ENCODE data around the gene KLK8. TPM values are rescaled to one million over a fixed set of nuclear protein-coding genes. Genes with fewer than 3 reads are reported as not detected.

KLK8 gene
- total and polyA plus RNA-seq, 7 donors, result not detected

DNA sequence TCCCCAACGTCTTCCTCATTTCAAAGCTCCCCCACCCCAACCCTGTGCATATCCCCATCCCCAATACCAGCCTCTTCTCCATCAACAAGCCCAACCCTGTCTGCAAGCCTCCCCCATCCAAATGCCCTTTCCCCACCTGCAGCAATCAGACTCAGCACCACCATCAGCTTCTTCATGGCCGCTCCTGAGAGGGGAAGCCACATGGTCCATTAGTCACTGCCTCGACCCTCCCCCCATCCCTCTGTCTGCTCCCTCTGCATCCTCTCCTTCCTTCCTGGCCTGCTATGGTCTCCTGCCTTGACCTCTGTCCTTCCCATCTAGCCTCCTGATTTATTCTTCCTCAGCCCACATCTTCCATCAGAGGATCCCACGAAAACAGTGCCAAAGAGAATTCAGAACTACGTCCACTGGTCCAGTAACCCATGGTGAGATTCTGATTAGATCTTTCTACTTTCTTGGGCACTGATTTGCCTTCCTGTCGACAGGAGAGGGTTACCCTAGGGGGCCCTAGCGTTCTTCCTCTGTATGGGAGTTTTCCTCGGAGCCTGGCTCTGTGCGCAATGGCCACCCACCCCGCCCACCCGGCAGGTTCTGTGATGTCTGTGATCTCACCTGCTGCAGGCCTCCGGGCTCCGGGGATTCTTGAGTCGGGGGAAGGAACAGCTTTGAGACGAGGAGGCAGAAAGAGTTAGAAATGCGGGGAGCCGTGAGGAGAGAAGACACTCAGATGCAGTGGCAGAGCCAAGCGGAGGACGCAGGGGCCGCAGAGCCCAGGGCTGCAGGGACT lies 33.3 kb downstream of the KLK8 start:
- TF ChIP-seq, protein P1, sequence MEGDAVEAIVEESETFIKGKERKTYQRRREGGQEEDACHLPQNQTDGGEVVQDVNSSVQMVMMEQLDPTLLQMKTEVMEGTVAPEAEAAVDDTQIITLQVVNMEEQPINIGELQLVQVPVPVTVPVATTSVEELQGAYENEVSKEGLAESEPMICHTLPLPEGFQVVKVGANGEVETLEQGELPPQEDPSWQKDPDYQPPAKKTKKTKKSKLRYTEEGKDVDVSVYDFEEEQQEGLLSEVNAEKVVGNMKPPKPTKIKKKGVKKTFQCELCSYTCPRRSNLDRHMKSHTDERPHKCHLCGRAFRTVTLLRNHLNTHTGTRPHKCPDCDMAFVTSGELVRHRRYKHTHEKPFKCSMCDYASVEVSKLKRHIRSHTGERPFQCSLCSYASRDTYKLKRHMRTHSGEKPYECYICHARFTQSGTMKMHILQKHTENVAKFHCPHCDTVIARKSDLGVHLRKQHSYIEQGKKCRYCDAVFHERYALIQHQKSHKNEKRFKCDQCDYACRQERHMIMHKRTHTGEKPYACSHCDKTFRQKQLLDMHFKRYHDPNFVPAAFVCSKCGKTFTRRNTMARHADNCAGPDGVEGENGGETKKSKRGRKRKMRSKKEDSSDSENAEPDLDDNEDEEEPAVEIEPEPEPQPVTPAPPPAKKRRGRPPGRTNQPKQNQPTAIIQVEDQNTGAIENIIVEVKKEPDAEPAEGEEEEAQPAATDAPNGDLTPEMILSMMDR (IDR thresholded peaks at IDR 0.05), result no peak
- TF ChIP-seq POLR2A (IDR thresholded peaks at IDR 0.05) (no peak), POLR2AphosphoS5 (IDR thresholded peaks at IDR 0.05) (no peak), EP300 (IDR thresholded peaks at IDR 0.05) (no peak)
- H3K27ac ChIP-seq, result no peak overlapping the region
- no peaks in the 10 kb centered on the region for H3K9me3 ChIP-seq
- DNase-seq, result no peak
- peaks cover 0 to 68% (median 11%) of the 10 kb centered on the region in 3 donors for H3K27me3 ChIP-seq
- WGBS, 2 donors, result 34 to 40% methylated on average over 20 of the region's 20 CpGs
- no peaks in the 10 kb centered on the region for H3K4me1 ChIP-seq
- intact Hi-C loops (cut with DNase I), result no loop called here
- no peak overlapping the region for H3K4me3 ChIP-seq
- H3K36me3 ChIP-seq, result no peaks in the 10 kb centered on the region

DNA sequence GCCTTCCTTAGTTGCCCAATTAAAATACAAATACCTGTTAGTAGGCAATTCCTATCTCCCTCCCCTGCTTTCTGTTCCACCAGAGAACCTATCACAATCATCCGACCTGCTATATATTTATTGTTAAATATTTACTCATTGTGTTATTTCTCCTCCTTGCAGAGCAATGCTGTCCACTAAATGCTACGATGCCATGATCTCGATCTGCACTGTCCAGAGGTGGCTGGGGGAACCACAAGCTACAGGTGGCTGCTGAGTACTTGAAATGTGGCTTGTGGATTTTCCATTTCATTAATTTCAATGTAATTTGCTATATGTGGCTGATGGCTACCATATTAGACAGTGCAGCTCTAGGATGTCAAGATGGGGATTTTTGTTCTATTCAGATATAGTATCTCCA lies 37.1 kb downstream of the KLK8 start:
- no peak for TF ChIP-seq POLR2AphosphoS5 (IDR thresholded peaks at IDR 0.05)
- TF ChIP-seq, protein P1 (IDR thresholded peaks at IDR 0.05), result no peak
- TF ChIP-seq EP300 (IDR thresholded peaks at IDR 0.05), result no peak
- TF ChIP-seq POLR2A (IDR thresholded peaks at IDR 0.05), result no peak
- intact Hi-C loops (cut with DNase I), result no loop called here
- 39 to 74% methylated on average over 3 of the region's 3 CpGs for WGBS, 2 donors

DNA sequence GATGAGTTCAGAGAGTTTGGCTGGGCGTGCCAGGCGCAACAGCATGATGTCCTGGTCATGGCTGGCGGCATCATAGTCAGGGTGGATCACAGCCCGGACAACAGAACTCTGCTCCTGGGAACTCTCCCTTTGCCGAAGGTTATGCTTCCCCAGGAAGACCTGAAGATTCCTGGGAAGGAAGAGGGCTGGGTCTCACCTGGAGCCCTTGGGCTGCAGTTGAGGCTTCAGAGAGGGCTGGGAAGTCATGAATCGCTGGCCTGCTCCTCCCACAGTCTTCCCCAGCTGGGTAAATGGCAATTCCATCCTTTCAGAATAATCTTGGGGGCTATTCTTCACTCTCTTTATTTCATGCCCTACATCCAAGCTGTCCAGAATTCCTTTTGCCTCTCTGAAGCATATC lies 38.0 kb downstream of the KLK8 start:
- Histone ChIP-seq H3K36me3 (no peaks in the 10 kb centered on the region), H3K27ac (no peak overlapping the region), H3K4me3 (no peak overlapping the region), H3K27me3 (peaks cover 0 to 38% (median 7%) of the 10 kb centered on the region in 3 donors), H3K9me3 (no peaks in the 10 kb centered on the region), H3K4me1 (no peaks in the 10 kb centered on the region)
- no peak for DNase-seq
- TF ChIP-seq POLR2A (IDR thresholded peaks at IDR 0.05), result no peak
- no peak for TF ChIP-seq EP300 (IDR thresholded peaks at IDR 0.05)
- TF ChIP-seq, protein P1 (IDR thresholded peaks at IDR 0.05), result no peak
- WGBS, 2 donors, result 83 to 89% methylated on average over 6 of the region's 6 CpGs
- intact Hi-C loops (cut with DNase I), result no loop called here

More for the DNA sequence above, 37.1 kb downstream of the KLK8 start:
- H3K27me3 ChIP-seq, result peaks cover 0 to 41% (median 7%) of the 10 kb centered on the region in 3 donors
- no peaks in the 10 kb centered on the region for H3K4me1 ChIP-seq
- no peak overlapping the region for H3K27ac ChIP-seq
- H3K9me3 ChIP-seq, result no peaks in the 10 kb centered on the region
- no peaks in the 10 kb centered on the region for H3K36me3 ChIP-seq
- H3K4me3 ChIP-seq, result no peak overlapping the region
- no peak for DNase-seq

DNA sequence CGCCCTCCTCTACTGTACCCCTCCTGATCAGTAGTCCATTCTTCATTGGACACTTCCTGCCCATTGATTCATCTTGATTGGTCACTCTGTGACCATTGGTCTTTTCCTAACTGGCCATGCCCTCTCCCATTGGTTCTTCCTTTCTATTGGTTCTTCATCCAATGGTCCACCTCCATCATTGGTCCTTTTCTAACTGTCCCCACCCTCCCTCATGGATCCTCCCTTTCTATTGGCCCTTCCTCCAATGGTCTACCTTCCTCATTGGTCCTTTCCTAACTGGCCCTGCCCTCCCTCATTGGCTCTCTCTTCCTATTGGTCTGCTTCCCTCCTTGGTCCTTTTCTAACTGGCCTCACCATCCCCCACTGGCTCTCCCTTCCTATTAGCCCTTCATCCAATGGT lies 39.2 kb downstream of the KLK8 start:
- Histone ChIP-seq H3K27me3 (peaks cover 0 to 35% (median 0%) of the 10 kb centered on the region in 3 donors), H3K4me3 (no peak overlapping the region), H3K4me1 (no peaks in the 10 kb centered on the region), H3K36me3 (no peaks in the 10 kb centered on the region), H3K9me3 (no peaks in the 10 kb centered on the region), H3K27ac (no peak overlapping the region)
- TF ChIP-seq, protein P1 (IDR thresholded peaks at IDR 0.05), result no peak
- TF ChIP-seq POLR2A (IDR thresholded peaks at IDR 0.05), result no peak
- TF ChIP-seq EP300 (IDR thresholded peaks at IDR 0.05), result no peak
- TF ChIP-seq POLR2AphosphoS5 (IDR thresholded peaks at IDR 0.05), result no peak
- no peak for DNase-seq
- intact Hi-C loops (cut with DNase I), result no loop called here
- WGBS, 2 donors, result 95 to 97% methylated on average over 1 of the region's 1 CpG

Measured in sigmoid colon (tissue), 7 donors.